AG10803 (cell line): ENCODE measurements around the gene POLR2J.
"Not testable (repeated sequence)": the region's sequence is repeated elsewhere in the genome, so short reads cannot be mapped to it uniquely, and the experiment has no call there.

ENCODE experiments used
- DNase-seq: peaks from one replicate; pipeline ENCODE4 v3.0.0; 2010; ENCODE audit warnings: low read depth
- H3K4me3 ChIP-seq: 2 replicates; pipeline ENCODE4 v1.5.1; 2011; ENCODE audit warnings: mild to moderate bottlenecking, low read length, control low read depth
- TF ChIP-seq, protein P1 (sequence below): conservative IDR thresholded peaks from 2 replicates; pipeline ENCODE4 v1.5.1; 2011; ENCODE audit warnings: mild to moderate bottlenecking, low read length, control low read depth, inconsistent platforms

Gene POLR2J

DNA sequence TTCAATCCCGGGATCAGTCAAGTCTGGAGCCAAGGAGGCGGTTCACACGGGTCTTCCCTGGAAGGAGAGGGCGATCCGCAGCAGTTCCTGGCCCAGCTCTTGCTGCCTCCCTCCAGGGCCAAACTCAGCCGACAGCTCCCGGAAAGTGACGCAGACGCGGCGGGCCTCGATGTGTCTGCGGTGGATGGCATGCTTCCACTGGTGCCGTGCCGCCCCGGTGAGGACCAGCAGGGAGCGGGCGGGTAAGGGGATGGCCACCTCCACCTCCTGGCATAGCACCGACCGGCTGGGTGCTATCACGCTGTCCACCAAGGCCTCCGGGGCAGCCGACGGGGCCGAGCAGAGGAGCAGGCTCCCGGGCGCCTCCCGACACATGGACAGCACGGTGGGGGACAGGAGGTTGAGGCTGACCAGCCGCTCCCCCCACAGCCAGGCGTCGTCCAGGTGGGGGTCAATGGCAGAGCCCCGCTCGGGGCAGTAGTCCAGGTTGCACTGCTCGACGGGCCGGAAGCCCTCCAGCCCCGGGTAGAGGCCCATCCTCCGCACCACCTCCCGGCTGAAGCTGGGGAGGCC lies 21.3 kb downstream of the POLR2J start:
- H3K4me3 ChIP-seq: no peak overlapping the region
- TF ChIP-seq, protein P1, sequence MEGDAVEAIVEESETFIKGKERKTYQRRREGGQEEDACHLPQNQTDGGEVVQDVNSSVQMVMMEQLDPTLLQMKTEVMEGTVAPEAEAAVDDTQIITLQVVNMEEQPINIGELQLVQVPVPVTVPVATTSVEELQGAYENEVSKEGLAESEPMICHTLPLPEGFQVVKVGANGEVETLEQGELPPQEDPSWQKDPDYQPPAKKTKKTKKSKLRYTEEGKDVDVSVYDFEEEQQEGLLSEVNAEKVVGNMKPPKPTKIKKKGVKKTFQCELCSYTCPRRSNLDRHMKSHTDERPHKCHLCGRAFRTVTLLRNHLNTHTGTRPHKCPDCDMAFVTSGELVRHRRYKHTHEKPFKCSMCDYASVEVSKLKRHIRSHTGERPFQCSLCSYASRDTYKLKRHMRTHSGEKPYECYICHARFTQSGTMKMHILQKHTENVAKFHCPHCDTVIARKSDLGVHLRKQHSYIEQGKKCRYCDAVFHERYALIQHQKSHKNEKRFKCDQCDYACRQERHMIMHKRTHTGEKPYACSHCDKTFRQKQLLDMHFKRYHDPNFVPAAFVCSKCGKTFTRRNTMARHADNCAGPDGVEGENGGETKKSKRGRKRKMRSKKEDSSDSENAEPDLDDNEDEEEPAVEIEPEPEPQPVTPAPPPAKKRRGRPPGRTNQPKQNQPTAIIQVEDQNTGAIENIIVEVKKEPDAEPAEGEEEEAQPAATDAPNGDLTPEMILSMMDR: no peak
- no peak for DNase-seq

DNA sequence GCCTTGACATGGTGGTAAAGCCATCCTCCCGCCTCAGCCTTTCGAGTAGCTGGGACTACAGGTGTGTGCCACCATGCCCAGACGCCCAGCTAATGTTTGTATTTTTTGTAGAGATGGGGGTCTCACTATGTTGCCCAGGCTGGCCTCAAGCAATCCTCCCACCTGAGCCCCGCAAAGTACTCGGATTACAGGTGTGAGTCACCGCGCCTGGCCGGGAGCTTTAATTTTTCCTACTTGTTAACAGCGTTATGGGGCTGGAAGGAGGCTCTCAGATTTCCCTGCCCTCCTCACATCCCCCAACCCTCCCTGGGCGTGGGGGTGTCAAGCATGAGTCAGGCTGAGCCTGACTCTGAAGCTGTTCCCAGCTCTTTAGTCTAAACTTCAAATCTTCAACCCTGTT lies 22.4 kb downstream of the POLR2J start:
- DNase-seq: no peak
- TF ChIP-seq, protein P1: no peak

DNA sequence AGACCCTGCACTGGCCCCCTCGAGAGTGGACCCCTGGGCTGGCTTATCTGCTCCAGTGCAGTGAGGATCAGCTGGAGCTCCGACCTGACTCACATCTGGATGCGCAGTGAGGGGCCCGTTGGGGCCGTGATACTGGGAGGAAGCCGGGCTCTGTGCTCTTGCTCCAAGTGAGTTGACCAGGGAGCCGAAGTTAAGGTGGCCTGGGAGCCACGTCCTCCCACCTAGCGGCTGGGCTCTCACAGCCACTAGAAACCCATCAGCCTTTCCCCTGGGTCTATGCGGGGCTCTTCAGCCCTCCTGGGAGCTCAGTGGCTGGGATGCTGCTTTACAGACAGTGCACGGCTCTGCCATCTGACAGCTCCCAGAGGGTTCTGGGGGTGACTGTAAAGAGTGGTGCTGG lies 23.1 kb downstream of the POLR2J start:
- no peak for DNase-seq
- H3K4me3 ChIP-seq: no peak overlapping the region
- TF ChIP-seq, protein P1: no peak

More for the DNA sequence above, 22.4 kb downstream of the POLR2J start:
- no peak overlapping the region for H3K4me3 ChIP-seq

DNA sequence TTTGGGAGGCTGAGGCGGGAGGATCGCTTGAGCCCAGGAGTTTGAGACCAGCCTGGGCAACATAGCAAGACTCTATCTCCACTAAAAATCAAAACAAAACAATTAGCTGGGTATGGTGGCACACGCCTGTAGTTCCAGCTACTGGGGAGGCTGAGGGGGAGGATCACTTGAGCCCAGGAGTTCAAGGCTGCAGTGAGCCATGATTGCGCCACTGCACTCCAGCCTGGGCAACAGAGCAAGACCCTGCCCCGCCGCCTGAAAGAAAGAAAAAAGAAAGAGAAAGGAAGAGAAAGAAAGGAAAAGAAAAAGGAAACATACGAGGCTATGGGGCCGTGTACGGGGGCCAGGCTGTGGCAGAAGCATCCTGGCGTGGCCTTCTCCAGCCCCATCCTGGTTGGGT lies 23.8 kb downstream of the POLR2J start:
- not testable (repeated sequence) for DNase-seq, H3K4me3 ChIP-seq

DNA sequence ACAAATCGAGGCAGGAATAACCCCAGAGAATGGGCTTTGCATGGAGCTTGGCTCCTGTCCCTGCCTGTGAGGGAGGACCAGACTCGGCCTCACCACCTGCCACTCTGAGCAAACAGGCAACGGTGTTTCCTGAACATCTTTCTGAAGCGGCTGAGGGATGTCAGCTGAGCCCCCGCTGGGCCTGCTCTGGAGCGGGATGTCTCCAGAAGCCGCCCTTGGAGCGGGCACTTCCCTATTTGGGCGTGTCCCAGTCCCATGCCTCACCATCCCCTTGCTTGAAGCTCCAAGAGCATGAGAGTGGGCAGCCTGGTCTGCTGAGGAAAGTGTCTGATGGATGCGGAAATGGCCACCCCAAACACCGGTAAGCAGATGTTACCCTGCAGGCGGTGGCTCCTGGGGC lies 24.3 kb downstream of the POLR2J start:
- no peak for DNase-seq
- TF ChIP-seq, protein P1: no peak
- no peak overlapping the region for H3K4me3 ChIP-seq

DNA sequence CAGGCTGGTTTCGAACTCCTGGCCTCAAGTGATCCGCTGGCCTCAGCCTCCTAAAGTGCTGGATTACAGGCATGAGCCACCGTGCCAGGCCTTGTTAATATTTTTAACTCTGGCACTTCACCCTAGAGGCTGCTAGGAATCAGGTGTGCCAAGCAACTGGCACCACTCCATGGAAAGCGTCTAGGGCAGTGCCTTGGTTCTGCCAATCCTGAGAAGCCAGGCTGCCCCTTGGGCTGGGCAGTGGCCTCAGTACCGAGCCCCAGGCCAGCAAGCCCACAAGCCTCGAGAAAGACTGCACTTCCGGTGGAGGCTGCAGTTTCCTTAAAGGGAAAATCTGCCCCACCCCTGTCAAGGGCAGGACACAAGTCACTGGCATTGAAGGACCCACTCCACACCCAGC lies 25.4 kb downstream of the POLR2J start:
- TF ChIP-seq, protein P1: no peak
- no peak for DNase-seq

DNA sequence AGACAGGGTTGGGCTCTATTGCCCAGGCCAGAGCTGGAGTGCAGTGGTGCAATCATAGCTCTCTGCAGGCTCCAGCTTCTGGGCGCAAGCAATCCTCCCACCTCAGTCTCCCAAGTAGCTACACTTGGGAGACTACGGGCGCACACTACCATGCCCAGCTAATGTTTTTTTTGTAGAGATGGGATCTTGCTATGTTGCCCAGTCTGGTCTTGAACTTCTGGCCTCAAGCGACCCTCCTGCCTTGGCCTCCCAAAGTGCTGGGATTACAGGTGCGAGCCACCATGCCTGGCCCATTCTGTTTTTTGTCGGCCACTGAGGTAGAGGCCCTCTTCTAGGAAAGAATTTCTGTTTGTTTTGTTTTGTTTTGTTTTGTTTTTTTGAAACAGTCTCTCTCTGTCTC lies 26.3 kb downstream of the POLR2J start:
- no peak for DNase-seq
- TF ChIP-seq, protein P1: no peak
- H3K4me3 ChIP-seq: no peak overlapping the region

More for the DNA sequence above, 25.4 kb downstream of the POLR2J start:
- H3K4me3 ChIP-seq: no peak overlapping the region
